Gastrocnemius medialis (tissue), 4 donors: Measurements from ENCODE around the gene AMIGO3.

Experiments used
- CTCF ChIP-seq, 5 experiments: fragments of 450-650 bp in 3 of 5; fragments of 200-600 bp in 2 of 5; sonication (generic) in 2 of 5; IDR thresholded peaks in 4 of 5; conservative IDR thresholded peaks in 1 of 5; 1 replicate in 4 of 5; 2 replicates in 1 of 5; pipeline ENCODE4 v1.5.1; 2016 to 2019; ENCODE audit warnings: antibody characterized with exemption in 5 of 5, mild to moderate bottlenecking in 3 of 5, moderate library complexity in 3 of 5
- POLR2A ChIP-seq, 2 donors: fragments of 450-650 bp; IDR thresholded peaks; one replicate each; pipeline ENCODE4 v1.6.1; 2017; ENCODE audit warnings: antibody characterized with exemption in 2 of 2, mild to moderate bottlenecking in 2 of 2, moderate library complexity in 2 of 2

DNA sequence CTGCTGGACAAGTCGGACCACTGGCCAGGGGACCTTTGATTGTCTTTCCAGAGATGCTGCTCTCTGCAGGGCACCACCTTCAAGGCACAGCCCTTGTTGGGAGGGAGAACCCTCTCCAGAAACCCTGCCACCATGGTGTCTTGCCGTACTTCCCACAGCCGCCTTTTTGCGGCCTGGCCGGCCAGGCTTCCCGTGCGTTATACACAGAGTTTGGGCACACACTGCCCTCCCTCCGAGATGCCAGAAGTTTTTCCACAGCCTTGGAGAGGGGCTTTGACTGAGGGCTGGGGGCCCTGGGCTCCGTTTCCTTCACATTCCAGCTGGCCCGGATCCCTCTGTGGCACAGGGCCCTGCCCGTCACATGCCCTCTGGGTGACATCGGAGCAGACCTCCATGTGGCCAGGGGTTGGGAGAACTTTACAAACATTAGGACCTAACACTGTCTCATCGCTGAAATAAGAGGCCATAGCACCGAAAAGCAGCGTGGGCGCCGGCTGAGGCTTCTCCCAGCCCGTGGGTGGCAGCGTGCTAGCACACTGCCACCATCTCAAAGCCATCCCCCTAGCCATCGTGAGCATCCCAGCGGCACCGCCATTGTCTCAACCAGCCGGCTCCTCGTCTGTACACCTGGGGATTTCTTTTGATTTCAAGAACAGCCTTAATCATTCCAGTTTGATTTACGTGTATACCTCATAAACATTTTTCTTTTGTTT, 51.6 kb downstream of the AMIGO3 start:
- TF ChIP-seq CTCF (IDR thresholded peaks at IDR 0.05 in 4 of 5, conservative IDR thresholded peaks at IDR 0.05 in 1 of 5) (no peak), POLR2A (IDR thresholded peaks at IDR 0.05) (no peak)
